ENCODE data around the gene MEAF6. TPM values are rescaled to one million over a fixed set of nuclear protein-coding genes. Genes with fewer than 3 reads are reported as not detected.

Gene MEAF6
- total and polyA plus RNA-seq, 2 donors (not counting 3 experiments of a cell fraction or from before 2014, with no cell fraction given) = 28.0 to 62.5 TPM

DNA sequence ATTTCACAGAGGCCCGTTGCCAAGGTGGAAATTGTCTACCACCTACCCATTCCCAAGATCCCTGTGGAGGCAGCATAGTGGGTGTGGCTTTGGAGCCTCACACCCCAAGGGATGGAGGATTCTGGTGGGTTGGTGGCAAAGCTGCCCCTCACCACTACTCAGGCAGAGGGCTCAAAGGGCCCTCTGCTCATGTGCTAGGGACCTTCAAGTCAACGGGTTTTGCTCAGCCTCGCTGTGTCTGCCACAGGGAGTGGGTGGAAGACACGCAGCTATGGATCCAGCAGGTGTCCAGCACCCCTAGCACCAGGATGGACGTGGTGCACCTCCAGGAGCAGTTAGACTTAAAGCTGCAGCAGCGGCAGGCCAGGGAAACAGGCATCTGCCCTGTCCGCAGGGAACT lies 44.5 kb upstream of the MEAF6 start:
- Histone ChIP-seq H4K20me1 (replicated peaks; ENCODE audit: control insufficient read depth, extremely low read depth, insufficient read depth, low read length) (no peaks in the 10 kb centered on the region), H2AFZ (ENCODE audit: low read depth, low read length) (no peak overlapping the region), H3K4me1 (ENCODE audit: control insufficient read depth, extremely low read depth, insufficient read depth, low read length) (peaks cover 11% of the 10 kb centered on the region), H3K4me2 (ENCODE audit: insufficient read depth, low read length) (no peak overlapping the region), H3K27ac (ENCODE audit: insufficient read depth, low read depth, low read length) (no peak overlapping the region), H3K36me3 (ENCODE audit: control insufficient read depth in 2 of 2, extremely low read depth in 1 of 2, insufficient read depth in 2 of 2, low read length in 2 of 2) (no peaks in the 10 kb centered on the region), H3K9me3 (replicated peaks; ENCODE audit: control insufficient read depth, insufficient read depth, low read length) (no peaks in the 10 kb centered on the region), H3K4me3 (replicated peaks in 1 of 3; ENCODE audit: insufficient read depth in 1 of 3, low read depth in 1 of 3, low read length in 3 of 3) (no peak overlapping the region), H3K79me2 (ENCODE audit: control insufficient read depth, insufficient read depth, low read length) (peaks cover under 1% of the 10 kb centered on the region), H3K9me1 (replicated peaks; ENCODE audit: control insufficient read depth, extremely low read depth, insufficient read depth, low read length) (no peaks in the 10 kb centered on the region), H3K9ac (replicated peaks; ENCODE audit: extremely low read depth, insufficient read depth, low read length) (no peak overlapping the region), H3K27me3 (ENCODE audit: control insufficient read depth in 2 of 2, insufficient read depth in 2 of 2, low read length in 2 of 2) (no peaks in the 10 kb centered on the region)
- BruUV-seq (replicated peaks) = no TSS peak
- POLR2A ChIA-PET = no interaction called here
- CTCF ChIA-PET = no interaction called here
- DNase-seq (ENCODE audit: low read depth, low spot score) = no peak
- TF ChIP-seq POLR2AphosphoS5 (IDR thresholded peaks at IDR 0.05; ENCODE audit: insufficient read depth, low read depth, low read length) = no peak
- intact Hi-C loops (cut with micrococcal nuclease) = no loop called here
- dilution Hi-C loops (cut with MboI; ENCODE audit: extremely low pct_ligation_motif_present, low sequenced_read_pairs) = no loop called here
- FAIRE-seq = no peak

GRCh38 chr1:37558411-37558810 lies 43.8 kb upstream of the MEAF6 start:
- intact Hi-C loops (cut with micrococcal nuclease) (no loop called here), dilution Hi-C loops (cut with MboI; ENCODE audit: extremely low pct_ligation_motif_present, low sequenced_read_pairs) (no loop called here)
- DNase-seq (ENCODE audit: low read depth, low spot score) (no peak), FAIRE-seq (no peak)
- TF ChIP-seq MYC (IDR thresholded peaks at IDR 0.05; ENCODE audit: low read depth, low read length) = no peak
- no peak for TF ChIP-seq POLR2A (IDR thresholded peaks at IDR 0.05; ENCODE audit: low read depth, low read length)
- H3K4me1 ChIP-seq (ENCODE audit: control insufficient read depth, extremely low read depth, insufficient read depth, low read length) = peaks cover 7% of the 10 kb centered on the region
- no peaks in the 10 kb centered on the region for H3K36me3 ChIP-seq (ENCODE audit: control insufficient read depth in 2 of 2, extremely low read depth in 1 of 2, insufficient read depth in 2 of 2, low read length in 2 of 2)
- ChIA-PET POLR2A (no interaction called here), CTCF (no interaction called here)
- no peaks in the 10 kb centered on the region for H3K27me3 ChIP-seq (ENCODE audit: control insufficient read depth in 2 of 2, insufficient read depth in 2 of 2, low read length in 2 of 2)
- no peak overlapping the region for H2AFZ ChIP-seq (ENCODE audit: low read depth, low read length)
- H3K9me3 ChIP-seq (replicated peaks; ENCODE audit: control insufficient read depth, insufficient read depth, low read length) = no peaks in the 10 kb centered on the region
- no peaks in the 10 kb centered on the region for H4K20me1 ChIP-seq (replicated peaks; ENCODE audit: control insufficient read depth, extremely low read depth, insufficient read depth, low read length)
- peaks cover 7% of the 10 kb centered on the region for H3K79me2 ChIP-seq (ENCODE audit: control insufficient read depth, insufficient read depth, low read length)
- H3K4me2 ChIP-seq (ENCODE audit: insufficient read depth, low read length) = no peak overlapping the region
- H3K9me1 ChIP-seq (replicated peaks; ENCODE audit: control insufficient read depth, extremely low read depth, insufficient read depth, low read length) = no peaks in the 10 kb centered on the region
- no peak overlapping the region for H3K9ac ChIP-seq (replicated peaks; ENCODE audit: extremely low read depth, insufficient read depth, low read length)
- H3K4me3 ChIP-seq (replicated peaks in 1 of 3; ENCODE audit: insufficient read depth in 1 of 3, low read depth in 1 of 3, low read length in 3 of 3) = no peak overlapping the region
- no TSS peak for BruUV-seq (replicated peaks)
- no peak overlapping the region for H3K27ac ChIP-seq (ENCODE audit: insufficient read depth, low read depth, low read length)

Data from endothelial cell of umbilical vein (primary cell).